Fibroblast of the aortic adventitia (primary cell): Measurements from ENCODE around the gene PLA2G4B. TPM values are rescaled to one million over a fixed set of nuclear protein-coding genes. Genes with fewer than 3 reads are reported as not detected.

ENCODE experiments used
- DNase-seq: peaks from one replicate; pipeline ENCODE4 v3.0.0-alpha.2; 2010; ENCODE audit warnings: low read depth
- H3K4me3 ChIP-seq: 2 replicates; pipeline ENCODE4 v1.5.1; 2011; ENCODE audit warnings: low read depth, mild to moderate bottlenecking, control low read depth, low read length, moderate library complexity
- CTCF ChIP-seq: IDR thresholded peaks from 2 replicates; pipeline ENCODE4 v1.5.1; 2011; ENCODE audit warnings: mild to moderate bottlenecking, low read length, control low read depth, inconsistent platforms; ENCODE audit not compliant: insufficient read depth
- small RNA-seq: library from RNA; depleted of rRNA; stranded (forward); fragments of <200 nt; gene quantifications from one replicate; pipeline ENCODE3, GENCODE V24; 2012
- total RNA-seq: library from RNA; depleted of rRNA; stranded (reverse); fragments of >200 nt; gene quantifications from 2 replicates; pipeline ENCODE4 v1.2.3, GENCODE V29; 2012; ENCODE audit warnings: low replicate concordance

PLA2G4B gene
- total RNA-seq, 1 donor = 0.54 TPM

- no peak overlapping the region for H3K4me3 ChIP-seq
- no peak for DNase-seq
- TF ChIP-seq CTCF = no peak
These were observed 56.8 kb downstream of the PLA2G4B start for GRCh38 chr15:41895491-41895890.

GRCh38 chr15:41895957-41896356, 57.3 kb downstream of the PLA2G4B start:
- DNase-seq = no peak
- no peak overlapping the region for H3K4me3 ChIP-seq
- TF ChIP-seq CTCF = no peak

- TF ChIP-seq CTCF = no peak
- DNase-seq = no peak
- H3K4me3 ChIP-seq = no peak overlapping the region
These were observed 57.9 kb downstream of the PLA2G4B start for GRCh38 chr15:41896566-41896965.

GRCh38 chr15:41897363-41897799, 58.7 kb downstream of the PLA2G4B start:
- H3K4me3 ChIP-seq = no peak overlapping the region

More at GRCh38 chr15:41897363-41897799, 58.7 kb downstream of the PLA2G4B start:
- no peak for DNase-seq
- no peak for TF ChIP-seq CTCF

Small RNA genes lying within 50 kb of the gene (small RNA-seq; reads per million reads assigned to genes)
- gene JMJD7-PLA2G4B (not detected), gene MIR4310 (not detected), gene RNA5SP393 (not detected)

Other genes with a start within 250 kb of the PLA2G4B start
- gene MGA, start 178.4 kb upstream of the PLA2G4B start, total RNA-seq = 49.2 and 64.6 TPM in 2 replicates
- 12.7 and 20.8 TPM in 2 replicates for gene MAPKBP1, start 64.4 kb upstream of the PLA2G4B start, total RNA-seq
- gene JMJD7, start 10.8 kb upstream of the PLA2G4B start, total RNA-seq = 3.1 and 6.3 TPM in 2 replicates
- gene SPTBN5, start 55.2 kb downstream of the PLA2G4B start, total RNA-seq = 0.18 and 0.57 TPM in 2 replicates
- gene EHD4, start 133.7 kb downstream of the PLA2G4B start, total RNA-seq = 10.8 and 12.1 TPM in 2 replicates
- not detected in 2 replicates for gene PLA2G4E, start 182.2 kb downstream of the PLA2G4B start, total RNA-seq